HG03060 (cell line): ENCODE data around the gene GK2.

Source experiments
- ATAC-seq: cut with Tn5 transposase; IDR thresholded peaks from one replicate; pipeline ENCODE4 v1.9.1; 2021; ENCODE audit warnings: low read depth, moderate number of reproducible peaks; ENCODE audit not compliant: unreplicated experiment

Gene GK2

GRCh38 chr4:79390890-79391289, 17.1 kb downstream of the GK2 start:
- no peak for ATAC-seq

- no peak for ATAC-seq
Measured at GRCh38 chr4:79385641-79386040, 22.4 kb downstream of the GK2 start.

DNA sequence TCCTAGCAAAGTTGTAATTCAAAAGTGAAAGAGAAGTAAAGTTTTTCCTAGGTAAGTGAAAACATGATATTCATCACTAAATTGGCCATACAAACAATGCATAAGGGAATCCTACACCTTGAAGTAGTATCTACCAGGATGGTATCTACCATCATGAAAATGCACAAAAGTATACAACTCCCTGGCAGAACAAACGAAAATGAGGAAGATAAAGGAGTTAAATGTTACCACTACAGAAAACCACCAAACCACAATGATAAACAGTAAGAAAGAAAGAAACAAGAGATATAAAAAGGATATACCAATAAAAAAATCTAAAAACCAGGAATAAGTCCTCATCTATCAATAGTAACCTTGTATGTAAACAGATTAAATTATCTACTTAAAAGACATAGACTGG, 26.9 kb downstream of the GK2 start:
- ATAC-seq = no peak

- ATAC-seq = no peak
Measured at GRCh38 chr4:79370026-79370425, 38.0 kb downstream of the GK2 start.

- no peak for ATAC-seq
Measured at GRCh38 chr4:79367096-79367495, 40.9 kb downstream of the GK2 start.

DNA sequence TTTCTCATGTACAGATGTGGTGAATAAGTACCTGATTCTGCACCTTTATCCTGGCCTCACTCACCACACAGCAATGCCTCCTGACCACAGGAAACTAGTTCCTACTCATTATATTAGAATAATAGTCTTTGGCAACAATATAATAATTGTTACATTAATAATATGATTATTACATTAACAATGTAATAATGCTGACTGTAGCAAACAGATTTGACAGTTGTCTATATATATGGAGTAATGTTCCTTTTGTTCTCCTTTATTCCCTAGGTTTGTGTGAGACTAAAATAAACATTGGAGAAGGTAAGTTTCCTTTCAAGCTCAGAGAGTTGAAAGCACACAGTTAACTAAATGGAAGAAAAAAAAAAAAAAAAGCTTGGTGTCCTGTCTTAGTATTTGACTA, 41.6 kb downstream of the GK2 start:
- no peak for ATAC-seq

- ATAC-seq = no peak
Measured at GRCh38 chr4:79364061-79364460, 44.0 kb downstream of the GK2 start.

GRCh38 chr4:79362626-79363025, 45.4 kb downstream of the GK2 start:
- no peak for ATAC-seq

GRCh38 chr4:79360006-79360405, 48.0 kb downstream of the GK2 start:
- no peak for ATAC-seq

DNA sequence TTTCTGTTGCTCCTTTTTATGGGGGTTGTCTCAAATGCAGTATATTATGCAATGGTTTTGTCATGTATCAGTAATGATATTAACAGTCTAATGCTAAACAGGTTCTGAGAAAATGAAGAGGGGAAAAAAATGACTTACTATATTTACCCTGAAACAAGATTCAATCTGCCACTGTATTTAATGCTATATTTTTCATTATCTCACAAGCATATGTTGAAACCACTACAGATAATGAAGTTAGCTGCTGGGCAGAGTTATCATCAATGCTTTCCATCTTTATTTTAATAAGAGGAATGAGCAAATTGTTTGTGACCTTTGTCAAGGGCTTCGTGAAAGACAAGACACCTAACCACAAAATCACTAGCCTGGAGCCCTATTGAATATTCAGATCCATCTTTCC, 49.6 kb downstream of the GK2 start:
- no peak for ATAC-seq

- no peak for ATAC-seq
Measured at GRCh38 chr4:79357365-79357764, 50.7 kb downstream of the GK2 start.
